GM18508 (cell line): Measurements from ENCODE around the gene ARNT2.
"Not testable (repeated sequence)": the region's sequence is repeated elsewhere in the genome, so short reads cannot be mapped to it uniquely, and the experiment has no call there.

Experiments used
- ATAC-seq: cut with Tn5 transposase; IDR thresholded peaks from one replicate; pipeline ENCODE4 v1.9.1; 2021; ENCODE audit warnings: moderate number of reproducible peaks; ENCODE audit not compliant: insufficient read depth, unreplicated experiment

ARNT2 gene

GRCh38 chr15:80508783-80509182 lies 104.6 kb downstream of the ARNT2 start:
- no peak for ATAC-seq

GRCh38 chr15:80509800-80510199 lies 105.6 kb downstream of the ARNT2 start:
- ATAC-seq = no peak

GRCh38 chr15:80510985-80511384 lies 106.8 kb downstream of the ARNT2 start:
- not testable (repeated sequence) for ATAC-seq

GRCh38 chr15:80512726-80513660 lies 108.8 kb downstream of the ARNT2 start:
- no peak for ATAC-seq

GRCh38 chr15:80514071-80514780 lies 110.0 kb downstream of the ARNT2 start:
- no peak for ATAC-seq

- no peak for ATAC-seq
These were observed 113.1 kb downstream of the ARNT2 start for GRCh38 chr15:80517290-80517689.

- no peak for ATAC-seq
These were observed 114.3 kb downstream of the ARNT2 start for GRCh38 chr15:80518522-80518921.

GRCh38 chr15:80523746-80524145 lies 119.6 kb downstream of the ARNT2 start:
- no peak for ATAC-seq

- ATAC-seq = no peak
These were observed 121.7 kb downstream of the ARNT2 start for GRCh38 chr15:80525853-80526252.

GRCh38 chr15:80526556-80527340 lies 122.6 kb downstream of the ARNT2 start:
- ATAC-seq = no peak

- no peak for ATAC-seq
These were observed 123.2 kb downstream of the ARNT2 start for GRCh38 chr15:80527406-80527805.

- no peak for ATAC-seq
These were observed 123.8 kb downstream of the ARNT2 start for GRCh38 chr15:80527961-80528360.

GRCh38 chr15:80530737-80531365 lies 126.7 kb downstream of the ARNT2 start:
- no peak for ATAC-seq

GRCh38 chr15:80531388-80531787 lies 127.2 kb downstream of the ARNT2 start:
- ATAC-seq = no peak

GRCh38 chr15:80531796-80532195 lies 127.6 kb downstream of the ARNT2 start:
- ATAC-seq = no peak

- ATAC-seq = no peak
These were observed 129.7 kb downstream of the ARNT2 start for GRCh38 chr15:80533790-80534333.

GRCh38 chr15:80536231-80536630 lies 132.0 kb downstream of the ARNT2 start:
- no peak for ATAC-seq

GRCh38 chr15:80536716-80537115 lies 132.5 kb downstream of the ARNT2 start:
- no peak for ATAC-seq

- no peak for ATAC-seq
These were observed 140.9 kb downstream of the ARNT2 start for GRCh38 chr15:80545078-80545477.

GRCh38 chr15:80547264-80547663 lies 143.1 kb downstream of the ARNT2 start:
- no peak for ATAC-seq
